ENCODE results near the gene KRTAP25-1. TPM values are rescaled to one million over a fixed set of nuclear protein-coding genes. Genes with fewer than 3 reads are reported as not detected.

The KRTAP25-1 gene
- total RNA-seq, 1 experiment from 2014 or later = not detected

DNA sequence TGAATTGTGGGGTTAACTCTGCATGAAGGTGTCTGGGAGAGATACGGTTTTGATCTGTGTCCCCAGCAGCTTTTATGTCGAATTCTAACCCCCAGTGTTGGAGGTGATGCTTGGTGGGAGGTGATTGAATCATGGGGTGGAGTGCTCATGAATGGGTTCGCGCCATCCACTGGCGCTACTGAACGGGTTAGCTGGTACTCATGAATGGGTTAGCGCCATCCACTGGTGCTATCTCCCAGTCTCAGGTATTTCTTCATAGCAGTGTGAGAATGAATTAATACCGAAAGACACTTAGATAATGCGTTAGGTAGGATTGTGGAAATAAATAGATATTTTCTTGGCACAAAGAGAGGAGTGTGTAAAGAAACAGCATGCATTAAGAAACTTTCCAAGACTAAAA is 40.5 kb downstream of the KRTAP25-1 start:
- TF ChIP-seq, protein P1, sequence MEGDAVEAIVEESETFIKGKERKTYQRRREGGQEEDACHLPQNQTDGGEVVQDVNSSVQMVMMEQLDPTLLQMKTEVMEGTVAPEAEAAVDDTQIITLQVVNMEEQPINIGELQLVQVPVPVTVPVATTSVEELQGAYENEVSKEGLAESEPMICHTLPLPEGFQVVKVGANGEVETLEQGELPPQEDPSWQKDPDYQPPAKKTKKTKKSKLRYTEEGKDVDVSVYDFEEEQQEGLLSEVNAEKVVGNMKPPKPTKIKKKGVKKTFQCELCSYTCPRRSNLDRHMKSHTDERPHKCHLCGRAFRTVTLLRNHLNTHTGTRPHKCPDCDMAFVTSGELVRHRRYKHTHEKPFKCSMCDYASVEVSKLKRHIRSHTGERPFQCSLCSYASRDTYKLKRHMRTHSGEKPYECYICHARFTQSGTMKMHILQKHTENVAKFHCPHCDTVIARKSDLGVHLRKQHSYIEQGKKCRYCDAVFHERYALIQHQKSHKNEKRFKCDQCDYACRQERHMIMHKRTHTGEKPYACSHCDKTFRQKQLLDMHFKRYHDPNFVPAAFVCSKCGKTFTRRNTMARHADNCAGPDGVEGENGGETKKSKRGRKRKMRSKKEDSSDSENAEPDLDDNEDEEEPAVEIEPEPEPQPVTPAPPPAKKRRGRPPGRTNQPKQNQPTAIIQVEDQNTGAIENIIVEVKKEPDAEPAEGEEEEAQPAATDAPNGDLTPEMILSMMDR (IDR thresholded peaks at IDR 0.05) = no peak
- TF ChIP-seq TCF7L2 (IDR thresholded peaks at IDR 0.05; ENCODE audit: low read depth, low read length) (no peak), SIN3A (IDR thresholded peaks at IDR 0.05; ENCODE audit: borderline replicate concordance, insufficient read depth, low read depth, low read length) (no peak), REST (IDR thresholded peaks at IDR 0.05; ENCODE audit: insufficient read depth in 1 of 2, low read depth in 2 of 2, low read length in 1 of 2) (no peak), POLR2AphosphoS5 (IDR thresholded peaks at IDR 0.05; ENCODE audit: low read depth, low read length) (no peak)
- DNase-seq (ENCODE audit: low read depth, low spot score) (no peak), ATAC-seq (no peak)
- ChIA-PET POLR2A (no interaction called here), CTCF (no interaction called here)
- no TSS peak for BruUV-seq (replicated peaks)
- H3K27ac ChIP-seq (ENCODE audit: low read length) = no peak overlapping the region
- no peaks in the 10 kb centered on the region for H3K4me1 ChIP-seq (ENCODE audit: control insufficient read depth, insufficient read depth, low read length)
- no peaks in the 10 kb centered on the region for H3K27me3 ChIP-seq (ENCODE audit: control insufficient read depth, insufficient read depth, low read length)
- H3K4me3 ChIP-seq (ENCODE audit: low read depth in 2 of 2, low read length in 2 of 2) = no peak overlapping the region
- in situ Hi-C loops (cut with HindIII; ENCODE audit: low pct_unique_long_range_greater_than_20kb, low sequenced_read_pairs) (no loop called here), intact Hi-C loops (cut with micrococcal nuclease; ENCODE audit: unreplicated experiment) (no loop called here)
- H3K9me3 ChIP-seq (ENCODE audit: control insufficient read depth, insufficient read depth, low read depth, low read length) = no peaks in the 10 kb centered on the region
- H3K36me3 ChIP-seq (ENCODE audit: control insufficient read depth, insufficient read depth, low read length) = no peaks in the 10 kb centered on the region

DNA sequence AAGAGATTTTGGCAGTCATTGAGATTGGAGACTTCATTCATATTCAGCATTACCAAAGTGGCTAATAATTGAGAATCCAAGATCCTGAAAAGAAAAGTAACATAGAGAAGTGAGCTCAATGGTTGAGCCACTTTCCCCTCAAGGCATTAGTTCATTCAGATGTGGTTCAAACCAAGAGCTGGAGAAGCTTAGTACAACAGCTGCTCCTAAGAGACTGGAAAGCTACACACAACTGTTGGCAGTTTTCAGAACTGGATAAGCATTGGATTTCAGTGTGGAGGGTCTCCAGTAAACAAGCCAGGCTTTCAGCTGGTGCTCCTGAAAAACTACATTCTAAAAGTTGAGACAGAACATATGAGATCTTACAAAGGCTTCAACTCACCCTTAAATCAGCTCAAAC is 44.3 kb downstream of the KRTAP25-1 start:
- BruUV-seq (replicated peaks) = no TSS peak
- Histone ChIP-seq H3K9me3 (ENCODE audit: control insufficient read depth, insufficient read depth, low read depth, low read length) (no peaks in the 10 kb centered on the region), H3K36me3 (ENCODE audit: control insufficient read depth, insufficient read depth, low read length) (no peaks in the 10 kb centered on the region), H3K27me3 (ENCODE audit: control insufficient read depth, insufficient read depth, low read length) (no peaks in the 10 kb centered on the region), H3K4me3 (ENCODE audit: low read depth in 2 of 2, low read length in 2 of 2) (no peak overlapping the region), H3K27ac (ENCODE audit: low read length) (no peak overlapping the region), H3K4me1 (ENCODE audit: control insufficient read depth, insufficient read depth, low read length) (no peaks in the 10 kb centered on the region)
- ChIA-PET POLR2A (no interaction called here), CTCF (no interaction called here)
- in situ Hi-C loops (cut with HindIII; ENCODE audit: low pct_unique_long_range_greater_than_20kb, low sequenced_read_pairs) (no loop called here), intact Hi-C loops (cut with micrococcal nuclease; ENCODE audit: unreplicated experiment) (no loop called here)
- DNase-seq (ENCODE audit: low read depth, low spot score) (no peak), ATAC-seq (no peak)
- TF ChIP-seq, protein P1 (IDR thresholded peaks at IDR 0.05) = no peak
- TF ChIP-seq POLR2AphosphoS5 (IDR thresholded peaks at IDR 0.05; ENCODE audit: low read depth, low read length) (no peak), TCF7L2 (IDR thresholded peaks at IDR 0.05; ENCODE audit: low read depth, low read length) (no peak), REST (IDR thresholded peaks at IDR 0.05; ENCODE audit: insufficient read depth in 1 of 2, low read depth in 2 of 2, low read length in 1 of 2) (no peak), SIN3A (IDR thresholded peaks at IDR 0.05; ENCODE audit: borderline replicate concordance, insufficient read depth, low read depth, low read length) (no peak)

All from Panc1 (cell line).